NCI-H1105 (cell line): ENCODE results near the gene PBX1.
A peak's percentile ranks its signal among the peaks of the same experiment; 100 is the strongest.

Experiments
- DNase-seq: peaks from one replicate; lab custom pipeline; 2025; lab: John Stamatoyannopoulos, UW

The PBX1 gene

GRCh38 chr1:164563721-164564360 is 4.9 kb downstream of the PBX1 start:
- DNase-seq = no peak

- DNase-seq = no peak
Observed at GRCh38 chr1:164564378-164564777, 5.4 kb downstream of the PBX1 start.

DNA sequence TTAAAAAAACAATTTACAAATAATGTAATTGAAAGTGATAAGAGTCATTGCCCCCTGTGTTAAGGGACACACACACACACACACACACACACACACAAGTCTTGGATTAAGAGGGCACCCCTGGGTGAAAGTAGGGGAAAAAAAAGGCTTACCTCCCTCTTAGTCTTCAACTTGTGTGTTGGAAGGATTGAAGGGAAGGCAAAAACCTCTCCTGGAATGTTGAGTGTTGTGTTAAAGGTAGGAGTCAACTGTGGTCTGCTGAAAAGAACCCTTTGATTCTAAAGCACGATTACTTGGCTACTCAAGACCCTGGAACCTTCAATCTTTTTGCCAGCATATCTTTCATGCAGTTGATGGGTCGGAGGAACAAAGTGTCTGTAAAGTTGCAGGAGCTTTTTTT is 6.4 kb downstream of the PBX1 start:
- DNase-seq = no peak

GRCh38 chr1:164567774-164568173 is 8.8 kb downstream of the PBX1 start:
- no peak for DNase-seq

- no peak for DNase-seq
Observed at GRCh38 chr1:164569241-164569640, 10.3 kb downstream of the PBX1 start.

GRCh38 chr1:164569866-164570265 is 10.9 kb downstream of the PBX1 start:
- DNase-seq = no peak

- DNase-seq = no peak
Observed at GRCh38 chr1:164571333-164571732, 12.3 kb downstream of the PBX1 start.

- no peak for DNase-seq
Observed at GRCh38 chr1:164575356-164575886, 16.4 kb downstream of the PBX1 start.

GRCh38 chr1:164576291-164577271 is 17.6 kb downstream of the PBX1 start:
- DNase-seq = no peak

GRCh38 chr1:164577291-164577690 is 18.3 kb downstream of the PBX1 start:
- DNase-seq = no peak

- DNase-seq = no peak
Observed at GRCh38 chr1:164578479-164579200, 19.7 kb downstream of the PBX1 start.

GRCh38 chr1:164579381-164579780 is 20.4 kb downstream of the PBX1 start:
- no peak for DNase-seq

DNA sequence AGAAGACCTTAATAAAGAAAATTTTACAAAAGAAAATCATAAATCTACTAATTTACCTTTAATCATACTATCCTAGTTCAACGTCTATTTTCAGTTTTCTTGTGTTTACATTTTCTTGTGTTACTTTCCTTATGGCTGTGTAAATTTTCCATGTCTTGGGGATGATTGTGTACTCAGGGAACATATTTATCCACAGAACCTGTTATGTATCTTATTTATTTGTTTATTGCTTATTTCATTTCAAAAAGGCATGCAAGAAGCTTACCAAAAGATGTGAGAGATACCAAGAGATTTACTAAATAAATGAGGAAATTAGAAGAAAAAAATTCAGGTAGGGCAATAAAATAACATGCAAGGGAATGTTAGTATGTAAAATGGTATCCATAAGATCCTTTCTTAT is 22.8 kb downstream of the PBX1 start:
- no peak for DNase-seq

DNA sequence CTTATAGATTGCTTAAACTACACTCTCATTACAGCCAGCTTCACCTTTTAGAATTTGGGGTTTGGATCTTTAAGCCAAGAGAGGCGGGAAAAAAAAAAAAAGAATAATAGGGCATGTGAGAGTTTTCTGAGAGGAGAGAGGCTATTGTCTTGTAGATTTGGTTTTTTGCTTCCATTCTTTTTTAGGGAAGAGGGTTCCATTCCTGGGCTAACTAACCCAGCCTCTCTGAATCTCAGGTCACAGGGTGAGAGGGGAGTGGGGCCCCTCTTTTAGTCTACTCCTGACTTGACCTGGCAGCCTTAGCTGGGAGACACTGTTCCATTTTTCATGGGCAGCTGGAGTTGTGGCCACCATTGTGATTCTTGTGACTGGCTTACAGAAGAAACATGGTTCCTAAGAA is 24.2 kb downstream of the PBX1 start:
- DNase-seq = no peak

GRCh38 chr1:164583835-164584539 is 25.0 kb downstream of the PBX1 start:
- no peak for DNase-seq

DNA sequence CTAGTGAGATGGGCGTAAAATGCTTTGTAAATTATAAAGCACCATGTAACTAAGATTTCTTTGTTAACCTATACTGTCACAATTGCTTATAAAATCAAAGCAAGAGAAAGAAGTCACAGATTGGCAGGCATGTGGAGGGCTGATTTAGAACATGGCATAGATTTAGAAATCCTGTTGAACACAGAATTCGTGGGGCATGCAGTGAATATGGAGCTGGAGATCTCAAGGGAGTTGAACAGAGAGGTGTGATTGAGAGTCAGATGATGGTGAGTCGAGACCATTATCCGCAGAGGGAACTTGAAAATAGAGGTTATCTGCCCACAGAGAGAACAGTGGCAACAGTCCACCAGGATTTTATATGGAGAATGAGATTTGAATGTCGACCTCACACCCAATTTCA is 27.6 kb downstream of the PBX1 start:
- DNase-seq = no peak

- DNase-seq = peak; percentile 38
Observed at GRCh38 chr1:164587617-164588501, 28.9 kb downstream of the PBX1 start.

DNA sequence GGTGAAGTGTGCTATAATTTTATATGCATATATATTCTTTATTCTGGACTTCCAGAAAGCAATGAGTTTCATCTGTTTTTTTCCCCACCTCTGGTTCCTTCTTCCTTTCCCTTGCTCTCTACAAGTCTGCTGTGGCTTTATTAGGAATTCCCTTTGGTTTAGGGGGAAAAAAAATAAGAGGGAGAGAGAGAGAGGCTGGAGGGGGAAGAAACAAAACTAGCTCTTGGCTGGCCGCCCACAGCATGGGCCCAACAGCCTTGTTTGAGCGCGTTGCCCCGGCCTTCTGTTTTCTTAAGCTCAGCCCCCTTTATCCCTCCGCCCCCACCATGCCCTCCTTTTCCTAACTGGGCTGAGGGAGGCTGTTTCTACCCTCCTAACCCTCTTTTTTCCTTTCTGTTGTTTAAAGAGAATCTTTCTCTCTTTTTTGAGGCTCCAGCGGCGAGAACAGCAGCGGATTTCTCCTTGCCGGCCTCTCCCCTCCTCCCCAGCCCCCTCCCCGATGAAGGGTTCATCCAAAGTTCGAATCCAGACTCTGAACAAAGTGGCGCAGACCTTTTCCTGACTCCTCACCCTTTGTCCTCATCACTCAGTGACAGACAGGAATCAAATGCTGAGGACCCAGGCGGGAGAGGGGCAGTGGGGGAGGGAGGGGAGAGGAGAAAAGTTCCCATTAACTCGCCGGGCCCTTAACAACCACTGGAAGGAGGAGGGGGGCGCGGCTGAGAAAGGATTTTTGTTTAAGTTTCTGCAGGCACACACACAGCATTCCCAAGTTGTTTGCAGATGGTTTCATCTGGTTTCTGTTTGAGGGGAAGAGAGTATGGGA is 29.7 kb downstream of the PBX1 start:
- peak; percentile 85 for DNase-seq

GRCh38 chr1:164589408-164589807 is 30.4 kb downstream of the PBX1 start:
- DNase-seq = no peak
